SU-DHL-6 (cell line): ENCODE data around the gene PTPN5.

ENCODE experiments used
- H2AFZ ChIP-seq: fragments of 200-600 bp; sonication (generic); 2 replicates; pipeline ENCODE4 v1.6.1; 2014; ENCODE audit warnings: low read depth, mild to moderate bottlenecking, moderate library complexity, mixed read lengths, antibody characterized with exemption, low read length; ENCODE audit not compliant: severe bottlenecking
- H3F3A ChIP-seq: fragments of 200-600 bp; shearing (Covaris generic); 2 replicates; pipeline ENCODE4 v1.6.0; 2016; ENCODE audit warnings: antibody characterized with exemption, mild to moderate bottlenecking; ENCODE audit not compliant: insufficient read depth
- H3K27ac ChIP-seq: fragments of 200-600 bp; sonication (generic); 2 replicates; pipeline ENCODE4 v1.5.1; 2016; ENCODE audit warnings: low read depth, mild to moderate bottlenecking, low read length, moderate library complexity, mixed read lengths
- H3K27me3 ChIP-seq: fragments of 200-600 bp; sonication (generic), shearing (Covaris generic); 2 replicates; pipeline ENCODE4 v1.6.0; 2014; ENCODE audit warnings: mild to moderate bottlenecking, low read length
- H3K36me3 ChIP-seq: fragments of 200-600 bp; sonication (generic); 2 replicates; pipeline ENCODE4 v1.6.1; 2014; ENCODE audit warnings: mild to moderate bottlenecking, low read length, mixed read lengths
- H3K4me2 ChIP-seq: fragments of 300-600, 200-600 bp; shearing (Covaris generic), sonication (generic); 2 replicates; pipeline ENCODE4 v1.6.0; 2014; ENCODE audit warnings: low read length, low read depth, mild to moderate bottlenecking; ENCODE audit not compliant: poor library complexity, severe bottlenecking
- H3K4me3 ChIP-seq: fragments of 200-600 bp; sonication (generic); 2 replicates; pipeline ENCODE4 v1.5.1; 2014; ENCODE audit warnings: antibody characterized with exemption, low read length, mild to moderate bottlenecking, mixed read lengths; ENCODE audit not compliant: insufficient read depth, poor library complexity, severe bottlenecking
- H3K79me2 ChIP-seq: fragments of 200-600 bp; sonication (generic); 2 replicates; pipeline ENCODE4 v1.6.1; 2014; ENCODE audit warnings: mild to moderate bottlenecking, low read length, moderate library complexity; ENCODE audit not compliant: insufficient read depth
- H3K9ac ChIP-seq: fragments of 200-600 bp; sonication (generic); 2 replicates; pipeline ENCODE4 v1.7.0; 2014; ENCODE audit warnings: mild to moderate bottlenecking, low read length
- H3K9me2 ChIP-seq: fragments of 200-600 bp; sonication (generic); replicated peaks from 2 replicates; pipeline ENCODE4 v1.6.1; 2014; ENCODE audit warnings: low read length; ENCODE audit not compliant: insufficient read depth
- H3K9me3 ChIP-seq: fragments of 200-600 bp; sonication (generic); 2 replicates; pipeline ENCODE4 v1.6.1; 2014; ENCODE audit warnings: low read length, mixed read lengths; ENCODE audit not compliant: insufficient read depth
- H4K20me1 ChIP-seq: fragments of 200-600 bp; sonication (generic); 2 replicates; pipeline ENCODE4 v1.6.1; 2014; ENCODE audit warnings: low read depth, mild to moderate bottlenecking, antibody characterized with exemption, low read length, moderate library complexity, mixed read lengths
- EZH2phosphoT487 ChIP-seq: fragments of 200-600 bp; sonication (generic), shearing (Covaris generic); conservative IDR thresholded peaks from 2 replicates; pipeline ENCODE4 v1.6.1; 2018; ENCODE audit warnings: mild to moderate bottlenecking, antibody characterized with exemption, low read length, moderate library complexity, mixed read lengths
- TF ChIP-seq, protein P1 (sequence below): fragments of 200-600 bp; sonication (generic); IDR thresholded peaks from one replicate; pipeline ENCODE4 v1.5.1; 2017; ENCODE audit warnings: antibody characterized with exemption, mild to moderate bottlenecking, low read length, moderate library complexity; ENCODE audit not compliant: insufficient read depth, poor library complexity, severe bottlenecking

The PTPN5 gene

DNA sequence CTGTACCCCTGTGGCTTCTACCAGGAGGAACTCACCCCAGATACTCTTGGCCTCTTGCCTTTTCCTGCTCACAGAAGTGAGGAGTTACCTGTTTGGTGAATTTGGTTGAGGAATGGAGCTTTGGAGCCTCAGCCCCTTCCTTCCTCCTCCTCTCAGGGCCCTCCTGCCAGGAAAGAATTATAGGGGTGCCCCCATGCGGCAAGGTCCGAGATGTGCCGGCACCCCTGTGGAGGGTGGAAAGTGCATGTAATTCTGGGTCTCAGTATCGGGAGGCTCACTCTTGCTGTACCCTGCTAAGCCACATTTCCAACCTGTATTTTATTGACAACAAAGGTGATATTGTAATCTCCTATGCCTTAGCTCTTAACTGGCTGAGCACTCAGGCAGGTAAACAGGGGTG lies 51.9 kb downstream of the PTPN5 start:
- H3K9ac ChIP-seq = no peak overlapping the region
- H3K4me2 ChIP-seq = no peak overlapping the region
- no peaks in the 10 kb centered on the region for H3F3A ChIP-seq
- no peaks in the 10 kb centered on the region for H4K20me1 ChIP-seq
- H3K36me3 ChIP-seq = no peaks in the 10 kb centered on the region
- no peak overlapping the region for H3K4me3 ChIP-seq
- no peak overlapping the region for H2AFZ ChIP-seq
- H3K27ac ChIP-seq = no peak overlapping the region
- H3K9me3 ChIP-seq = no peaks in the 10 kb centered on the region
- TF ChIP-seq, protein P1, sequence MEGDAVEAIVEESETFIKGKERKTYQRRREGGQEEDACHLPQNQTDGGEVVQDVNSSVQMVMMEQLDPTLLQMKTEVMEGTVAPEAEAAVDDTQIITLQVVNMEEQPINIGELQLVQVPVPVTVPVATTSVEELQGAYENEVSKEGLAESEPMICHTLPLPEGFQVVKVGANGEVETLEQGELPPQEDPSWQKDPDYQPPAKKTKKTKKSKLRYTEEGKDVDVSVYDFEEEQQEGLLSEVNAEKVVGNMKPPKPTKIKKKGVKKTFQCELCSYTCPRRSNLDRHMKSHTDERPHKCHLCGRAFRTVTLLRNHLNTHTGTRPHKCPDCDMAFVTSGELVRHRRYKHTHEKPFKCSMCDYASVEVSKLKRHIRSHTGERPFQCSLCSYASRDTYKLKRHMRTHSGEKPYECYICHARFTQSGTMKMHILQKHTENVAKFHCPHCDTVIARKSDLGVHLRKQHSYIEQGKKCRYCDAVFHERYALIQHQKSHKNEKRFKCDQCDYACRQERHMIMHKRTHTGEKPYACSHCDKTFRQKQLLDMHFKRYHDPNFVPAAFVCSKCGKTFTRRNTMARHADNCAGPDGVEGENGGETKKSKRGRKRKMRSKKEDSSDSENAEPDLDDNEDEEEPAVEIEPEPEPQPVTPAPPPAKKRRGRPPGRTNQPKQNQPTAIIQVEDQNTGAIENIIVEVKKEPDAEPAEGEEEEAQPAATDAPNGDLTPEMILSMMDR = no peak
- TF ChIP-seq EZH2phosphoT487 = no peak
- no peaks in the 10 kb centered on the region for H3K9me2 ChIP-seq
- no peaks in the 10 kb centered on the region for H3K27me3 ChIP-seq
- no peaks in the 10 kb centered on the region for H3K79me2 ChIP-seq

DNA sequence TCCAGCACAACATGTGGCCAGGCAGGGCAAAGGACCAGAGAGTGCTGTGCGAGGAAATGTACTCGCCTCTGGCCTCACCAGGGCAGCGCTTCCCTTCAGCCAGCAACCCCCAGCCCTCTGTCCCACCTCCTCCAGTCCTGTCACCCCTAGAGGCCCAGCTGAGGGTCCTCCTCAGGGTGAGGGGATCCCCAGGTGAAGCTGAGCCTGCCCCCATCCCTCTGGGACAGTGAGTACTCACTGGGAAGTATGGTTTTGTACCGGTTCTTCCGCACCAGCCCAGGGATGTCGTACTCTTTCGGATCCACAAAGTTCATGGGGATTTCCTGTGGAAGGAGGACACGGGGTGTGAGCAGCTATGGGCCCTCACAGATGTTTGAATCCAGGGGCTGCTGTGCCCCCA lies 54.0 kb downstream of the PTPN5 start:
- no peak overlapping the region for H3K27ac ChIP-seq
- no peaks in the 10 kb centered on the region for H3K9me3 ChIP-seq
- H3K9me2 ChIP-seq = no peaks in the 10 kb centered on the region
- no peaks in the 10 kb centered on the region for H4K20me1 ChIP-seq
- TF ChIP-seq EZH2phosphoT487 = no peak
- TF ChIP-seq, protein P1 = no peak
- H2AFZ ChIP-seq = no peak overlapping the region
- H3K4me3 ChIP-seq = no peak overlapping the region
- H3K36me3 ChIP-seq = no peaks in the 10 kb centered on the region
- H3K27me3 ChIP-seq = no peaks in the 10 kb centered on the region
- no peaks in the 10 kb centered on the region for H3K79me2 ChIP-seq
- no peaks in the 10 kb centered on the region for H3F3A ChIP-seq
- H3K9ac ChIP-seq = no peak overlapping the region
- no peak overlapping the region for H3K4me2 ChIP-seq

- no peaks in the 10 kb centered on the region for H3K9me3 ChIP-seq
- TF ChIP-seq, protein P1 = no peak
- no peak for TF ChIP-seq EZH2phosphoT487
- no peak overlapping the region for H3K4me2 ChIP-seq
- no peaks in the 10 kb centered on the region for H3K79me2 ChIP-seq
- H3K4me3 ChIP-seq = no peak overlapping the region
- no peaks in the 10 kb centered on the region for H4K20me1 ChIP-seq
- H3K27ac ChIP-seq = no peak overlapping the region
- no peaks in the 10 kb centered on the region for H3K27me3 ChIP-seq
- H2AFZ ChIP-seq = no peak overlapping the region
- no peaks in the 10 kb centered on the region for H3F3A ChIP-seq
- no peak overlapping the region for H3K9ac ChIP-seq
- H3K36me3 ChIP-seq = no peaks in the 10 kb centered on the region
- H3K9me2 ChIP-seq = no peaks in the 10 kb centered on the region
Measured at GRCh38 chr11:18736590-18737148, 54.9 kb downstream of the PTPN5 start.
